HG02885 (cell line): ENCODE data around the gene PEAK3.

Source experiments
- ATAC-seq: cut with Tn5 transposase; IDR thresholded peaks from one replicate; pipeline ENCODE4 v1.9.1; 2021; ENCODE audit warnings: mild to moderate bottlenecking; ENCODE audit not compliant: unreplicated experiment, poor library complexity

The PEAK3 gene

DNA sequence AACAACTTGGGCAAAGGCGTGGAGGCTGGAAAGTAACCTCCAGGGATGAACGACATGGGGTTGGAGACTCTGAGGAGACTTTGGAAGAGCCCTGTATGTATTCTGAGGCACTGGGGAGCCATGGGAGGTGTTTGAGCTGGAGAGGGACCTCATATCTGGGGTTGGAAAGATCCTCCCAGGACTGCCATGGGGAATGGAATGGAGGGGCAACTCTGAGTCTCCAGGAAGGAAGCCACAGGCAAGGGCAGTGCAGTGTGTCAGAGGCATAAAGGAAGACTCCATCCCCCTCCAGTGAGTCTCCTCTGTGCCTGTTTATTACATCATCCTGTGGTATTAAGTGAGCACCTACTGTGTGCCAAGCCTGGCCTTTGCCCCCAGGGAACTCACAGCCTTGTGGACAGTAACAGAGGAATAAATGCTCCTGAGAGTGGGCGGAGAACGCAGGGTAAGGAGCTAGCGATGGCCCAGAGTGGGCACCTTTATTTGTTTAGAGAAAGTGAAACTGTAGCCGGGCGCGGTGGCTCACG lies 7.7 kb downstream of the PEAK3 start:
- no peak for ATAC-seq

DNA sequence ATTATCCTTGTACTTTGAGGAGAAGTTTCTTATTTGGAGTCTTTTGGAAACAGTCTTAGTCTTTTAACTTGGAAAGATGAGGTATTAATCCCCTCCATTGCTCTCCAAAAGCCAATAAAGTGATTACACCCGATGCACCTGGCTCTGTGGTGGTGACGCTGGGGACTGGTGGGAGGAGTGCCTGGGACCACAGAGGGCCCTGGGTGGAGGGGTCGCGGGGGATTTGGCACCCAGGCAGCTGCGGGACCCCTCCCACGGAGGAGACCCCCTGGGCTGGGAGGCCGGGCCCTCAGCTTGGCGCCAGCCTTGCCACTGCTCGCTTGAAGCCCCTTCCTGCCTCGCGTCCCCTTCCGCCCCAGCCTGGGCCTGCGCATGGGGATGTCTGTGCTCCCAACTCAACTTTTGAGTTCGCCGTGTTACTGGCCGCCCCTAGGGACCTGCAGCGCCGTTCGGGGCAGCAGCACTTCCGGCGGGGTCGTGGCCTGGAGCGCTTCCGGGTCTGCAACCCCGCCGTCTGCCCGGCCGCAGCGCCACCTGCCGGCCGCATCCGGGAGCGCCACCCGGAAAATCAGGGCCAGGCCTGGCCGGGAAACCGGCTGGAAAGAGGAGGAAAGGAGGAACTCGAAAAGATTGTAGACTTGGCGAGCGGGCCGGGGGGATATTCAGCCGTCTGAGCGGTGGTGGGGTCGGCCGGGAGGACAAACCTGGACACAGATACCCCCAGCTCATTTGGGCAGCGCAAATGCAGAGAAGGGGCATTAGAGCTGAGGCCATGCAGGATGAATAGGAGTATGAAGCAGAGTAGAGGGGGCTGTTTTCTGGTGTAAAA lies 8.4 kb downstream of the PEAK3 start:
- peak; percentile 25 for ATAC-seq

DNA sequence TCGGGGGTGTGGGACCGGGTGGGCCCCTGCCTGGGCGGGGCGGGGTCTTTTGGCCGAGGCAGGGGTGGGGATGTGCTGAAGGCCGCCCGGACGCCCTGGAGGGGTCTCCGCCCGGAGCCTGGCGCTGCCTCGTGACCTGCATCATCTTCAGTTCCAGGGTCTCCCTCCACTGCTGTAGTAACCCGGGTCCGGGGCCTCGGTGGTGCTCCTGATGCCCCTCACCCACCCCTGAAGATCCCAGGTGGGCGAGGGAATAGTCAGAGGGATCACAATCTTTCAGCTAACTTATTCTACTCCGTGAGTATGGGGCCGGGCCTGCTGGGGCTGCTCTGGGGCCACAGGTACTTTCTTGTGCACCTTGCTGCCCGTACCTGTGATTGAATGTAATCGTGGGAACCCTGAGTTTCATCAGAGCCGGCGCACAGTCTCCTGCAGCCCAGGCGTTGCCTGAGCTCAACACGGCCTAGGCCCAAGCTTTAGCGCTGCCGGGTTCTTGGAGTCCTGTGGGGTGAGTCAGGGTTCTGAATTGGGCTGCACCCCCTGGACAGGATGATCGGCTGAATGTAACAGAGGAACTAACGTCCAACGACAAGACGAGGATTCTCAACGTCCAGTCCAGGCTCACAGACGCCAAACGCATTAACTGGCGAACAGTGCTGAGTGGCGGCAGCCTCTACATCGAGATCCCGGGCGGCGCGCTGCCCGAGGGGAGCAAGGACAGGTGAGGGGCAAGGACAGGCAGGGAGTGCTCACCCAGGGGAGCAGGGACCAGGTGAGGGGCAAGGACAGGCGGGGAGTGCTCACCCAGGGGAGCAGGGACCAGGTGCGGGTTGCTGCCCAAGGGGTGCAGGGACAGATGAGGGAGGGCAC lies 10.5 kb downstream of the PEAK3 start:
- no peak for ATAC-seq

DNA sequence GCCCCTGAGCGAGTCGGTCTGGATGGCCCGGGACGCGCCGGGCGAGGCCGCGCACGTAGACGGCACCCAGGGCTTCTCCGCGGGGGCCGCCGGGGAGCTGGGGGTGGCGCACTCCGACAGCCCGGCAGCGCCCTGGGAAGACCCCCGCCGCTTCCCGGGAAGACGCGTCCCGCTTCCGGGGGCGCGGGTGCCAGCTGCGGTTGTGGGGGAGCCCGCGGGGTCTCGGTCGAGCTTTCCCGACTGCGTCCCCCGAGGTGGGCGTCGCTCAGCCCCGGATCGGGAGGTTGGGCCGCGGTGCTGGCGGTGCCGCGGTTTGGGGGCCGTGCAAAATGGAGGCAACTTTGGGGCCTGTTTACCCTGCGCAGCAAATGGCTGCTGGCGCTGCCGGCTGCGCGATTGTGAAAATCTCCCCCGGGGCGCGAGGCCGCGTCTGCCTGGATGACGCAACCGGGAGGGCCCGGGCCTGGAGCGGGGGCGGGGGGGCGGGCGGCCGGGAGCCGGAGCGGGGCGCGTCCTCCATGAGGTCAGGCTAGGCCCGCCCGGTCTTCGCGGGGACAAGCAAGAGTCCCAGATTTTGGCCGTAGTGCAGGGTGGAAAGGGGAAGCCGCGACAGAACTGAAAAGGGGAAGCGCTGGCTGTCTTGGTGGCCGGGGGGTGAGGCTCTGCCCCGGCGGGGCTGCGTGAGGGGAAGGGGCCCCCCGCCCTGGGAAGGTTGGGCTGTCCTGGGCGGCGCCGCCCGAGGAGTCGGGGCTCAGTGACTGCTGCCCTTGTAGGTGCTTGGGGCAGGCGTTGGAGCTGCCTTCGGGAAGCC lies 11.3 kb downstream of the PEAK3 start:
- ATAC-seq = no peak

DNA sequence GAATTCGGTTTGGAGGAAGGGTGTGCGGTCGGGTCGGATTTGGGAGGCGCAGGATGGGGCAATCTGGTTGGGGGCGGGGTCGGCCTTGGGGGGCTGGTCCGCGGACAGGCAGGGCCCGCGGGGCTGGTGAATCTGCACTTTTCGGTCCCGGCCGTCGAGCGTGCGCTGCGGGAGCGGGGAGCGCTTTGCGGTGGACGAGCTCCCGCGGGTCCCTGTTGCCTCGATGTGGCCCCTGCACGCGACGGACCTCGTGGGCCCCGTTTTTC lies 11.9 kb downstream of the PEAK3 start:
- ATAC-seq = no peak

DNA sequence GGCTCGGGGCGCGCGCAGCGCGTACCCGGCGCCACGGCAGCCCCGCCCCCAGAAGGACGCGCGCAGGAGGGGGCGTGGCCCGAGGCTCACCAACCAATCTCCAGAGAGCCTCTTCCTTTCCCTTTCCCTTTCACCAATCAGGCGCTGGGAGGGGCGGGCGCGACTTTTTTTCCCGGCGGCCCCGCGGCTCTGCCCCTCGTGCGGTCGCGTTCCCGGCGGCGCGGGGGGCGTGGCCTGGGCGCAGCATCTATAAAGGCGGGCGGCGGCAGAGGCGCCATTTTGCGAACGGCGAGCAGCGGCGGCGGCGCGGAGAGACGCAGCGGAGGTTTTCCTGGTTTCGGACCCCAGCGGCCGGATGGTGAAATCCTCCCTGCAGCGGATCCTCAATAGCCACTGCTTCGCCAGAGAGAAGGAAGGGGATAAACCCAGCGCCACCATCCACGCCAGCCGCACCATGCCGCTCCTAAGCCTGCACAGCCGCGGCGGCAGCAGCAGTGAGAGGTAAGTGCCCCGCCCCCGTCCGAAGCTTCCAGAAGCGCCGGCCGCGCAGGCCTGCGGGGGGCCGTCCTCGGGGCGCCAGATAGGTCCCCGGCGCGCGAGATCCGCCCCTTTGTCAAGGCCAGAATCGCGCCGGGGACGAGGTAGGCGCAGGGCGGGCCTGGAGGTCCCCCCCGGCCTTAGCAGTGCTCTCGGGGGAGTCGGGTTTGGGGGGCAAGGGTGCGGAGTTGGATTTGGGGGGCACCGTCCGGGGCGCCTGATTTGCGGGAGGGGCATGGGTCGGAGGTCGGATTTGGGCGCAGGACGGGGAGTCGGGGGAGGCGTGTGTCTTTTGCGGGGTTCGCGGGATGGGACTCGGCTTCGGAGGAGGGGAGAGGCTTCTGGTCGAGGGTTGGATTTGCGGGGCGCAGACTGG lies 12.5 kb downstream of the PEAK3 start:
- ATAC-seq = peak; percentile 74

DNA sequence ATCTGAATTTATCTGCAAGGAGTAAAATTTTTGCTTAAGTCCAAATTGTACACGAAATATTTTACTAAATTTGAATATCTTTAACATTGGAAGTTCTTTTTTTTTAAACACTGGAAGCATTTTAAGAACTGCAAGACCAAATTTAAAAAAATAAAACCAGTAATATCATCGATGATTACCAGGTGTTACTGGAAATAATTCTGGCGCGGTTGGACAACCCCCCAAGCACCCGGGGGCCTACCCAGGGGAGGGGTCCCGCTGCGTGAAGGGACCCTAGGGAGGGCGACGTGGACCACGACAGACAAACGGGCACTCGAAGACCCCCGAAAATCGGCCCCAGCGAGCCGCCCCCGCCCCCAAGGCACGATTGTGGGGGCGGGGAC lies 13.1 kb downstream of the PEAK3 start:
- ATAC-seq = no peak

DNA sequence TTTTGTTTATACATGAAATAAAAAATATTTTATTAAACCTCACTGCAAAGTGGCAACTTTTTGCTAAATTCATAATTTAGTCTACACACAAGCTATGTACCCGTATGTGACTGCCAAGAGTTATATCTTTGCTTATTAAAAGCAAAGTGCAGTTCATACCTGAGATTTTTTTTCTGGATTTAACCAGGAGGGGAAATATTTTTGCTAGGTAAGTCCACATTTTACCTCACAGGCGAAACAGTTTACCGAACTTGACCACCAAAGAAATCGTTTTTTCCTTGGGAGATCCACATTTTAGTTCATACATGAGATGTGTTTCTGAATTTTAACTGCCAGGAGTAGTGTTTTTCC lies 13.5 kb downstream of the PEAK3 start:
- no peak for ATAC-seq

DNA sequence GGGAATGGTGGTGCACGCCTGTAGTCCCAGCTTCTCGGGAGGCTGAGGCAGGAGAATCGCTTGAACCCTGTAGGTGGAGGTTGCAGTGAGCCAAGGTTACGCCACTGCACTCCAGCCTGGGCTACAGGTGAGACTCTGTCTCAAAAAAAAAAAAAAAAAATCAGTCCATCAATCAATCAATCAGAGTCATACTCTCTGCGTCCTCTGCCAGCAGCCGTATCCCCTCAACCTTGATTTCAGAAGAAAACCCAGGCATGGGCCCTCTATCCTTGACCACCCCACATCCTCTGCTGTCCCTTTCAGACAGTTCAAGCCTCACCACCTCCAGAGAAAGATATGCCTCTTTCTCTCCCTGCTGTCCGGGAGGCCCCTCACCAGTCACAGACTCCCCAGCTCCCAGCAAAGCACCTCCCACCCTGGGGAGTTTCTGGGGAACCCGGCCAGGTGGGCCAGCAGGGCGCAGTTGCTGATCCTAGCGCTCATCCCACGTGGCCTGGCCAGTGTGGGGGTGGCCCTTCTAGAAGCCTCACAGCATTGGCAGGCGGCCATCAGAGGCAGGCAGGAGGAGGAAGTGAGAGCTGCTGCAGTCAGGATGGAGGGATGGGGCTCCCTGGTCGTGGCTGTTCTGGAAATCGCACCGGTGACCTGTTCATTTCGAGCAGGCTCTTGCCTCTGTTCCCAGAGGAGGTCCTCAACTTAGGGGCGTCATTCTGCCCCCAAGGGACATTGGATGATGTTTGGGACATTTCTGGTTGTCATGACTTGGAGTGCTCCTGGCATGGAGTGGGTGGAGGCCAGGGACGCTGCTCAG lies 15.6 kb downstream of the PEAK3 start:
- ATAC-seq = peak; percentile 26

DNA sequence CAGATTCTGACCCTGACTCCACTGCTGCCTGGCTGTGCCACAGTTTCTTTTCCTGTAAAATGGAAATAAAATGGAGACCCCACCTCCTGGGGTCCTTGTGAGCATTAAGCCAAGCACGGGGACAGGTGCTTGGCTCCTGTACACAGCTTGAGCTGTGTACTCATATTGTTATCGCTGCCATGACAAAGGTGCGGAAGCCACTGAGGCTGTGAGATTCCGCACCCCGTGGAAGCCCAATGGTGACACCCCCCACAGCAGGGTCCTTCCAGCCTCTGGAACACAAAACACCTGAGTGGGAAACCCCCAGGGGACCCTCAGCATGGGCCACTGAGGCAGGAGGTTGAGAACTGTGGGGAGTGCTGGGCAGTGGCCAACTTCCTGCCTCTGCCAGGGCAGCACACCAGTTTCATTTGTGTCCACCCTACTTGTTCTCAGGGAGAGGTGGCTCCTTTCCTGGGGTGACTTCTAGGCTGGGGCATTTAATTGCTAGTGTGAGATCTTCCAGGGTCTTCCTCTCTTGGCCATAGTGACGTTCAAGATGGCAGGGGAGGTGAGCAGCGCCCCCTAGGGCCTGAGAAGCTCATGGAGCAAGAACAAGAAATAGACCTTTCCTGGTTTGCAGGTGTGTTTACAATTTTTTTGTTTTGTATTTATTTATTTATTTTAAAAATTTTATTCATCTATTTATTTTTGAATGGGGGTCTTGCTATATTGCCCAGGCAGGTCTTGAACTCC lies 20.4 kb downstream of the PEAK3 start:
- ATAC-seq = no peak

DNA sequence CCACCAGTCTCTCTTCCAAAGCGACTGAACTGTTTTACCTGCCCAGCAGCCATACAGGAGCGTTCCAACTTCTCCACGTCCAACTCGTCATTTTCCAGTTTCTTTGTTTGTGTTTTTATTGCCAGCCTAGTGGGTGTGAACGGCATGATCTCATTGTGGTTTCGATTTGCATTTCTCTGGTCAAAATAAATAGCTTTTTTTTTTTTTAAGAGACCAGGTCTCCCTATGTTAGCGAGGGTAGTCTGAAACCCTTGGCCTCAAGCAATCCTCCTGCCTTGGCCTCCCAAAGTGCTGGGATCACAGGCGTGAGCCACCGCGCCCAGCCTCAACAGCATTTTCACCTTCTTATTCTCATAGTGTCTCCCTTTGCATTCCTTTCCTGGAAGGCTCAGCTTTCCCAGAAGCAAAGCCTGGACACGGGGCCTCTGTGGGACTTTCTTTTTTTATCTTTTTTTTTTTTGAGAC lies 21.6 kb downstream of the PEAK3 start:
- ATAC-seq = no peak

DNA sequence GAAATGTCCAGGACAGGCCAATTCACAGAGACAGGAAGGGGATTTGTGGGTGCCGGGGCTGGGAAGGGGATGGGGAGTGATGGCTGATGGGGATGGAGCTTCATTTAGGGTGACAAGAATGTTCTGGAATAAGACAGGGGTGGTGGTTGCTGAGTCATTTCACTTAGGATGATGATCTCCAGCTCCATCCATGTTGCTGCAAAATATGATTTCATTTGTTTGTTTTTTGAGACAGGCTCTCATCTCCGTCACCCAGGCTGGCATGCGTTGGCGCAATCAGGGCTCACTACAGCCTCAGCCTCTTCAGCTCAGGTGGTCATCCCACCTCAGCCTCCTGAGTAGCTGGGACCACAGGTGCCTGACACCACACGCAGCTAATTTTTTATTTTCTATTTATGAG lies 22.6 kb downstream of the PEAK3 start:
- no peak for ATAC-seq

DNA sequence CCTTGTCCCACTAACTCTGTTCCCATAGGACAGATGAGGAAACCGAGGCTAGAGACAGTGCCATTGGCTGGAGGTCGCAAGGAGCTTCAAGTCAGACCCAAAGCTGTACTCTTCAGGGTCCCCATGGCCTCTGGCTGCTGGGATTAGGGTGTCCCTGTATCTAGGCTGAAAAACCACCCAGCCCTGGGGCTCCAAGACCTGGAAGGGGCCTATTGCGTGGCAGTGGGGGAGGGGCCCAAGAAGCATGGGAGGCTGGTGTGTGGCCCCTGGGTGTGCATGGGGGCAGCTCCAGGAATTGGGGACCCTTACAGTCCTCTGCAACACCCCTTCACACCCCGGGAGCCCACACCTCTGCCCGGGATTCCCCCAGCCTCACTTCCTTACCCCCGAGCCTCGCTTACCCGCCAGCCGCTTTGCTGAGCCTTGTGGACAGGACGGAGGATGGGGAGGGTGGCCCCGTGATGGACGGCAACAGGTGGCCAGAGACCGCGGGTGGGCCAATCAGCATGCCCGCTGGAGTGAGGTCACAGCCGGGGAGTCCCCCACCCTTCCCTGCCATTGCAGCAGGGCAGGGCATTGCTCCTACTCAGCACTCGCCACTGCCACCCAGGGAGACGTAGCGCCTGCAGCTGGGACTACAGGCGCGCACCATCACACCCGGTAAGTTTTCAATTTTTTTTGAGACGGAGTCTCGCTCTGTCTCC lies 25.8 kb downstream of the PEAK3 start, which contains the start of gene JSRP1:
JSRP1 (minus strand) TSS at position 436 of the 704 bp plus-strand sequence. CDS start 1,103 bp downstream, outside the sequence.
- no peak for ATAC-seq

DNA sequence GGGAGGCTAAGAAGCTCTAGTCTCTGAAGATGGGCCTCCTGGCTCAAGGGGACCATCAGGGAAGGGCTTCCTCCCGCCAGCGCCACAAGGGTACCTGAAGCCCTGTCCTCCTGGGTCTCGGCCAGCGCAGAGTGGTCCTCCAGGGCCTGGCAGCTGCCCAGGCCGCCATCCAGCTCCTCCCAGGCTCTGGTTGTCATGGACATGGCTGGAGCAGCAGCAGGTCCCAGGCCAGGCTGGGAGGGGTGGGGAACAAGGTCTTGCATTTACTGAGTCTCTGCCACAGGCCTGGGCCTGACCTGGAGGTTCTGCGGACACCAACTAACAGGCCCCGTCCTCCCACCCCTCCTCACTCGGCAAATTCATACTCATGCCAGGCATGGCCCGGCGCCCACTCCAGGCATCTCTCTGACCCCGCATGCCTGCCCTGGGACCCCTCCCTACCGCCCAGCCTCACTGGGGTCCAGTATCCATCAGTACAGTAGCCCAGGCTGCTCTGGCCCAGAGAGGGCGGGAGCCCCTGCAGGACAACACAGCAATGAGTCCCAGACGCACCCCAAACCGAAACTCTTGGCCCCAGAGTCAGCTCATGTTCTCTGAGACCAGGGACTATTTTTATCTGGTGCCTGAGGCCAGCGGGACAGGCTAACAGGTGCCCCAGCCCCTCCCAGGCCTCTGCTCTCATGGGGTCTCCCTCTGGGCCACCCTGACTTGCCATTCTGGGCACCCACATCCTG lies 26.7 kb downstream of the PEAK3 start:
- no peak for ATAC-seq

DNA sequence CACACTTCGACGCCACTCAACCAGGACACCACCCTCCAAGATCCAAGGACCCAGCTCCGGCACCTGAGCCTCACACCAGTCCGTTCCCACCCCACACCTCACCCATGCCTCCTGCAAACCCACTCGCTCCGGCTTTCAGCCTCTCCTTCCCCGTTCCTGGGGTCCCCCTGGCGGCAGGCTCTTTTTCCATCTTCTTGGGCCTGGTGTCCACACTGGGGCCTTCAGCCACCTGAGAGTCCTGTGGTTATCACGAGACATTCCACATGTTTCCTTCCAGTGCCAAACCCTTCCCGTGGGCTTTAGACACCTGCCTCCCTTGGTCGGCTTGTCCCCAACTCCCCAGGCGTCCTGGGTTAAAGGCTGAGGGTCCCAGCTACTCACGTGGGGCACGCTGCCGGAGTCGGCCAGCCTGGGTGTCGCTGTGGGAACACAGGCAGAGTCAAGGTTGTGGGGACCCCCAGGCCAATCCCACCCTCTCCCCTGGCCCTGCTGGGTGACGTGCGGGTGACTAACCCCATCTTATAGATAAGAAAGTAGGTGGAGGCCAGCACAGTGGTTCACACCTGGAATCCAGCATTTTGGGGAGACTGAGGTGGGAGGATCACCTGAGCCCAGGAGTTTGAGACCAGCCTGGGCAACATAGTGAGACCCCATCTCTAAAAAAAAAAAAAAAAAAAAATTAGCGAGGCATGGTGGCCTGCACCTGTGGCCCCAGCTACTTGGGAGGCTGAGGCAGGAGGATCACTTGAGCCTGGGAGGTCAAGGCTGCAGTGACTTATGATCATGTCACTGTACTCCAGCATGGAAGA lies 27.7 kb downstream of the PEAK3 start:
- ATAC-seq = no peak
